GM12878 (cell line): Measurements from ENCODE around the gene SPATA9. TPM values are rescaled to one million over a fixed set of nuclear protein-coding genes. Genes with fewer than 3 reads are reported as not detected.

Source experiments
- ATAC-seq: fragments of 200-7000 bp; cut with Tn5 transposase; 3 replicates; pipeline ENCODE4 v1.9.1; 2020; ENCODE audit warnings: mild to moderate bottlenecking, moderate library complexity
- BruUV-seq: library from RNA; stranded (reverse); fragments of 400-500 nt; replicated peaks from 2 replicates; lab custom pipeline; 2021; lab: Mats Ljungman, UMichigan
- CTCF ChIA-PET: fragments of 300-600 bp; sonication (Branson Sonifier 250); formaldehyde crosslinking; extraction: SDS; loops from one replicate; lab custom pipeline; 2021; ENCODE audit warnings: inconsistent platforms; lab: Yijun Ruan, JAX
- POLR2A ChIA-PET: fragments of 350-600 bp; formaldehyde crosslinking; extraction: SDS; loops from one replicate; lab custom pipeline; 2021; ENCODE audit warnings: inconsistent platforms; lab: Charles Lee
- RAD21 ChIA-PET: fragments of 300-600 bp; sonication (Branson Sonifier 250); formaldehyde crosslinking; loops from one replicate; lab custom pipeline; 2023; ENCODE audit warnings: antibody characterized with exemption; ENCODE audit not compliant: unreplicated experiment; lab: Charles Lee
- SMC1A ChIA-PET: fragments of 300-600 bp; sonication (Branson Sonifier 250); formaldehyde crosslinking; loops from one replicate; lab custom pipeline; 2023; ENCODE audit not compliant: unreplicated experiment, uncharacterized antibody; lab: Charles Lee
- DNase-seq: peaks from one replicate; pipeline ENCODE4 v3.0.0-alpha.2; 2011; ENCODE audit warnings: low read depth, low spot score
- FAIRE-seq: peaks from 3 replicates; lab custom pipeline; 2011; peaks lifted over from hg19 to GRCh38; lab: Jason Lieb, UNC
- H2AFZ ChIP-seq: 2 replicates; pipeline ENCODE4 v1.6.0; 2011; ENCODE audit warnings: low read depth, low read length, control low read depth; ENCODE audit not compliant: control insufficient read depth
- H3K27ac ChIP-seq: 2 replicates; pipeline ENCODE4 v1.5.1; 2011; ENCODE audit warnings: control low read depth; ENCODE audit not compliant: control insufficient read depth, insufficient read depth
- H3K27me3 ChIP-seq, 2 experiments: replicated peaks in 1 of 2; 2 replicates each; pipeline versions ENCODE4 v1.6.0 to v1.6.1; 2011; ENCODE audit warnings: low read length in 1 of 2; ENCODE audit not compliant: control insufficient read depth in 2 of 2, insufficient read depth in 2 of 2
- H3K36me3 ChIP-seq, 2 experiments: 2 replicates each; pipeline ENCODE4 v1.5.1; 2011; ENCODE audit warnings: low read length in 1 of 2; ENCODE audit not compliant: control insufficient read depth in 2 of 2, insufficient read depth in 2 of 2
- H3K4me1 ChIP-seq: 2 replicates; pipeline ENCODE4 v1.6.1; 2011; ENCODE audit warnings: mild to moderate bottlenecking, low read length, moderate library complexity, mixed read lengths; ENCODE audit not compliant: control insufficient read depth, insufficient read depth
- H3K4me2 ChIP-seq: 2 replicates; pipeline ENCODE4 v1.6.0; 2011; ENCODE audit warnings: control low read depth; ENCODE audit not compliant: control insufficient read depth, insufficient read depth
- H3K4me3 ChIP-seq: fragments of 200-600 bp; sonication (generic); 2 replicates; pipeline ENCODE4 v1.5.1; 2016
- H3K79me2 ChIP-seq: 2 replicates; pipeline ENCODE4 v1.6.0; 2011; ENCODE audit warnings: low read length; ENCODE audit not compliant: control insufficient read depth, insufficient read depth
- H3K9ac ChIP-seq: 2 replicates; pipeline ENCODE4 v1.8.0; 2011; ENCODE audit warnings: low read length, control low read depth, mixed read lengths; ENCODE audit not compliant: control insufficient read depth, insufficient read depth
- H3K9me3 ChIP-seq: replicated peaks from 3 replicates; pipeline ENCODE4 v1.5.1; 2011; ENCODE audit warnings: mild to moderate bottlenecking, low read length; ENCODE audit not compliant: control insufficient read depth, insufficient read depth
- H4K20me1 ChIP-seq: 2 replicates; pipeline ENCODE4 v1.6.0; 2011; ENCODE audit not compliant: control insufficient read depth, insufficient read depth
- EZH2 ChIP-seq: IDR thresholded peaks from 2 replicates; pipeline ENCODE4 v1.6.1; 2012; ENCODE audit warnings: low read depth, mild to moderate bottlenecking, control low read depth, inconsistent platforms, low read length, borderline replicate concordance; ENCODE audit not compliant: control insufficient read depth
- IKZF2 ChIP-seq, 2 experiments: fragments of 450-650 bp; IDR thresholded peaks; 2 replicates each; pipeline ENCODE4 v1.6.1; 2017; ENCODE audit warnings: mild to moderate bottlenecking in 2 of 2, moderate library complexity in 2 of 2
- RAD21 ChIP-seq: IDR thresholded peaks from 2 replicates; pipeline ENCODE4 v1.6.1; 2011; ENCODE audit warnings: mild to moderate bottlenecking, low read depth, low read length, moderate library complexity; ENCODE audit not compliant: insufficient read depth
- RBBP5 ChIP-seq: fragments of 200-600 bp; sonication (generic); conservative IDR thresholded peaks from 2 replicates; pipeline ENCODE4 v1.6.1; 2016
- SMC3 ChIP-seq: IDR thresholded peaks from 2 replicates; pipeline ENCODE4 v1.6.1; 2011; ENCODE audit warnings: low read length, improper control_type of control experiment, borderline replicate concordance
- ZNF24 ChIP-seq: fragments of 450-650 bp; IDR thresholded peaks from 2 replicates; pipeline ENCODE4 v1.6.1; 2017; ENCODE audit warnings: antibody characterized with exemption, mild to moderate bottlenecking
- WGBS: methylation state at CpG from one replicate; pipeline ENCODE4 v1.1.6; 2016; ENCODE audit warnings: low lambda C conversion rate; ENCODE audit not compliant: insufficient replicate concordance, insufficient coverage; ENCODE audit errors: missing lambda C conversion rate; 5-methylcytosine and 5-hydroxymethylcytosine counted together
- in situ Hi-C: fragments of 300-500 bp; cut with MboI; formaldehyde crosslinking; loops from 9 replicates; pipeline ENCODE4 v1.14.3; 2018; ENCODE audit warnings: mixed read lengths
- intact Hi-C: fragments of 100-400 bp; cut with micrococcal nuclease; formaldehyde crosslinking; loops from one replicate; pipeline ENCODE4 v1.14.2; 2022; ENCODE audit not compliant: unreplicated experiment
- polyA plus RNA-seq, 11 experiments: library from polyadenylated mRNA; depleted of rRNA in 4 of 11; unstranded in 6 of 11; stranded (reverse) in 5 of 11; fragments of >200 nt; fragmentation: Nextera tagmentation in 4 of 11; fragmentation: Illumina TruSeq in 1 of 11; extraction: Ambion mirVana in 4 of 11; extraction: Trizol in 1 of 11; gene quantifications; 1 replicate in 1 of 11; 2 replicates in 10 of 11; pipeline versions ENCODE4 v1.2.1 to v1.2.3, GENCODE V29; 2011 to 2016; ENCODE audit warnings: inconsistent platforms in 2 of 11, missing spikeins in 2 of 11, low read depth in 1 of 11
- total RNA-seq, 4 experiments: library from RNA; depleted of rRNA in 3 of 4; stranded (reverse); fragments of >200 nt in 3 of 4; fragmentation: Illumina TruSeq in 1 of 4; extraction: Trizol in 1 of 4; gene quantifications; 2 replicates each; pipeline versions ENCODE4 v1.2.1 to v1.2.3, GENCODE V29; 2013 to 2021
- TF ChIP-seq, protein P1 (sequence below): IDR thresholded peaks from 2 replicates; pipeline ENCODE4 v1.6.1; 2012; ENCODE audit warnings: low read depth, low read length, improper control_type of control experiment
- TF ChIP-seq, protein P2 (sequence below): fragments of 150-350 bp; IDR thresholded peaks from 2 replicates; pipeline ENCODE4 v1.6.1; 2016; ENCODE audit warnings: low read depth, low read length
- TF ChIP-seq, protein P3 (sequence below), 3 experiments: IDR thresholded peaks in 2 of 3; conservative IDR thresholded peaks in 1 of 3; 2 replicates each; pipeline ENCODE4 v1.5.1; 2011; ENCODE audit warnings: low read depth in 3 of 3, low read length in 3 of 3, mild to moderate bottlenecking in 3 of 3, control low read depth in 2 of 3, moderate library complexity in 2 of 3, inconsistent platforms in 1 of 3, mixed read lengths in 1 of 3; ENCODE audit not compliant: control insufficient read depth in 2 of 3, insufficient read depth in 1 of 3; ENCODE audit errors: extremely low read depth in 1 of 3

SPATA9 gene
- total and polyA plus RNA-seq, 10 of the 15 experiments (the other 5 are each of a cell fraction or from before 2014, with no cell fraction given), result 0.11 to 0.49 (median 0.16) TPM; not detected in 1

DNA sequence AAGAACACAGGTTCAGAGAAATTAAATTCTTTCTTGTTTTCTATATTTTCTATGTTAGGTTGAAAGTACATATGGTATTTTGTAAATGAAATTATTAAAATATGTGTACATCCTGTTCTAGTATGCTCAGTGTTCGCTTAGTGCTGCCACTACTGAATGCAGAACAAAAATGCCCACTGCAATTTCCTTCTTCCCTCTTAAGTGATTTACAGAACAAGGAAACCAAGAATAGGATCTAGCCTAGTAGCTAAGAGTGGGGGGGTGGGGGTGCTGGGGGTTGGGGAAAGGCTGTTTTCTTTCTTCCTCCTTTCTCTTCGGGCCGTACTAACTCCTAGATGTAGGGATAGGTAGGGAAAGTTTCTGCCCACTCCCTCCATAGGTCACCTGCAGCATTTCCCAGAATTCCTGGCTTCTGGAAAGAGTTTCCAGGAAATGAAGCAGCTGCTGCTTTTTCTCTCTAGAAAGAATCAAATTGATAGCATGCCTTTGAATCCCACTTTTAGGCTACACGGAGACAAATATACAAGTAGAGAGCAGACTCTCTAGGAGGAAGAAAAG lies 15.7 kb downstream of the SPATA9 start (continued):
- TF ChIP-seq, protein P1, sequence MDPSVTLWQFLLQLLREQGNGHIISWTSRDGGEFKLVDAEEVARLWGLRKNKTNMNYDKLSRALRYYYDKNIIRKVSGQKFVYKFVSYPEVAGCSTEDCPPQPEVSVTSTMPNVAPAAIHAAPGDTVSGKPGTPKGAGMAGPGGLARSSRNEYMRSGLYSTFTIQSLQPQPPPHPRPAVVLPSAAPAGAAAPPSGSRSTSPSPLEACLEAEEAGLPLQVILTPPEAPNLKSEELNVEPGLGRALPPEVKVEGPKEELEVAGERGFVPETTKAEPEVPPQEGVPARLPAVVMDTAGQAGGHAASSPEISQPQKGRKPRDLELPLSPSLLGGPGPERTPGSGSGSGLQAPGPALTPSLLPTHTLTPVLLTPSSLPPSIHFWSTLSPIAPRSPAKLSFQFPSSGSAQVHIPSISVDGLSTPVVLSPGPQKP, result no peak
- TF ChIP-seq, protein P2, sequence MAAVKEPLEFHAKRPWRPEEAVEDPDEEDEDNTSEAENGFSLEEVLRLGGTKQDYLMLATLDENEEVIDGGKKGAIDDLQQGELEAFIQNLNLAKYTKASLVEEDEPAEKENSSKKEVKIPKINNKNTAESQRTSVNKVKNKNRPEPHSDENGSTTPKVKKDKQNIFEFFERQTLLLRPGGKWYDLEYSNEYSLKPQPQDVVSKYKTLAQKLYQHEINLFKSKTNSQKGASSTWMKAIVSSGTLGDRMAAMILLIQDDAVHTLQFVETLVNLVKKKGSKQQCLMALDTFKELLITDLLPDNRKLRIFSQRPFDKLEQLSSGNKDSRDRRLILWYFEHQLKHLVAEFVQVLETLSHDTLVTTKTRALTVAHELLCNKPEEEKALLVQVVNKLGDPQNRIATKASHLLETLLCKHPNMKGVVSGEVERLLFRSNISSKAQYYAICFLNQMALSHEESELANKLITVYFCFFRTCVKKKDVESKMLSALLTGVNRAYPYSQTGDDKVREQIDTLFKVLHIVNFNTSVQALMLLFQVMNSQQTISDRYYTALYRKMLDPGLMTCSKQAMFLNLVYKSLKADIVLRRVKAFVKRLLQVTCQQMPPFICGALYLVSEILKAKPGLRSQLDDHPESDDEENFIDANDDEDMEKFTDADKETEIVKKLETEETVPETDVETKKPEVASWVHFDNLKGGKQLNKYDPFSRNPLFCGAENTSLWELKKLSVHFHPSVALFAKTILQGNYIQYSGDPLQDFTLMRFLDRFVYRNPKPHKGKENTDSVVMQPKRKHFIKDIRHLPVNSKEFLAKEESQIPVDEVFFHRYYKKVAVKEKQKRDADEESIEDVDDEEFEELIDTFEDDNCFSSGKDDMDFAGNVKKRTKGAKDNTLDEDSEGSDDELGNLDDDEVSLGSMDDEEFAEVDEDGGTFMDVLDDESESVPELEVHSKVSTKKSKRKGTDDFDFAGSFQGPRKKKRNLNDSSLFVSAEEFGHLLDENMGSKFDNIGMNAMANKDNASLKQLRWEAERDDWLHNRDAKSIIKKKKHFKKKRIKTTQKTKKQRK, result no peak
- no peak for TF ChIP-seq IKZF2 (IDR thresholded peaks at IDR 0.05)

DNA sequence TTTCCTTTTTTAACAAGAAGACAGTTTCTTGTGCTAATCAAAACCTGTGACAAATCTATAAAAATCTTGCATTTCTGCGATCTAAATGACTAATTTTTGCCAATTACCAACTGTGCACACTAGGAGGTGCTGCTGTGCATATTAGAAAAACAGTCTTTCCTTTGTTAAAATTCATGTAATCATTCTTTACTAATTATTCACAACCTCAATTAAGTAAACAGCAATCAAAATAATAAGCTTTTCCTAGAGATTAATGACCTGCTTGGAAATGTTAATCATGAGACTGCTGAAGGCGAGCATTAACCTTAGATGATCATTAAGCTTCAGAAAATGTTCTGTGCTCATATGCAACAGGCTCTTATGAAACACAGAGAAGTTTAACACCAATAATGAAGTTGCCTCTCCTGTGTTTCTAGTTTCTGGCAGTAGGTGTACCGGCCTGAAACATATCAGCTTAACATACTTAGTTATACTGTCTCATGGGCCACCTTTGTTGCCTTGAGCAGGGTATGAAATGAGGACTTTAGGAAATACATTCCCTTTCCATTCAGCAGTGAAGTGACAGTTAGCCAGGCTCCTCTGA lies 18.5 kb downstream of the SPATA9 start:
- Histone ChIP-seq H3K9ac (no peak overlapping the region), H3K27me3 (no peaks in the 10 kb centered on the region), H3K36me3 (no peaks in the 10 kb centered on the region), H3K4me2 (no peak overlapping the region), H4K20me1 (no peaks in the 10 kb centered on the region), H3K4me1 (no peaks in the 10 kb centered on the region), H2AFZ (peak overlapping the region; percentile 48), H3K27ac (no peak overlapping the region), H3K79me2 (no peaks in the 10 kb centered on the region), H3K4me3 (no peak overlapping the region), H3K9me3 (no peaks in the 10 kb centered on the region)
- ATAC-seq (peak; percentile 38; the same call in 2 of the 3 replicates), DNase-seq (peak; percentile 11), FAIRE-seq (peak; percentile 64)
- BruUV-seq, result no TSS peak
- ChIA-PET RAD21 (interaction anchor here (0.8 to 4.5 kb wide), 23 partner anchors 9 to 671 kb away, joined by 3 to 49 read pairs (median 4); partner anchors contain the start of genes RFESD and RHOBTB3), CTCF (interaction anchor here (0.6 to 8.5 kb wide), 48 partner anchors 9 to 673 kb away, joined by 3 to 177 read pairs (median 6); partner anchors contain the start of genes GLRX, RFESD and RHOBTB3), POLR2A (interaction anchor here (0.9 to 1.6 kb wide), 3 partner anchors 19 to 105 kb away, joined by 3 to 4 read pairs (median 3); no protein-coding TSS in a partner anchor), SMC1A (interaction anchor here (0.6 to 4.4 kb wide), 42 partner anchors 8 to 673 kb away, joined by 3 to 96 read pairs (median 6); partner anchors contain the start of genes GLRX, RFESD and RHOBTB3)
- intact Hi-C loops, result loop anchor here (1.0 to 2.0 kb wide), 4 partner anchors 68 to 183 kb away; no protein-coding TSS in a partner anchor
- in situ Hi-C loops, result loop anchor here (5.0 kb wide), 1 partner anchor 183 kb away; no protein-coding TSS in a partner anchor
- WGBS, result 18% methylated on average over 3 of the region's 3 CpGs
- TF ChIP-seq RAD21 (peak; percentile 76), ZNF24 (peak; percentile 29; the same call in 1 of the 2 replicates), SMC3 (peak; percentile 76; the same call in 1 of the 2 replicates), EZH2 (no peak), RBBP5 (no peak)
- TF ChIP-seq, protein P3, sequence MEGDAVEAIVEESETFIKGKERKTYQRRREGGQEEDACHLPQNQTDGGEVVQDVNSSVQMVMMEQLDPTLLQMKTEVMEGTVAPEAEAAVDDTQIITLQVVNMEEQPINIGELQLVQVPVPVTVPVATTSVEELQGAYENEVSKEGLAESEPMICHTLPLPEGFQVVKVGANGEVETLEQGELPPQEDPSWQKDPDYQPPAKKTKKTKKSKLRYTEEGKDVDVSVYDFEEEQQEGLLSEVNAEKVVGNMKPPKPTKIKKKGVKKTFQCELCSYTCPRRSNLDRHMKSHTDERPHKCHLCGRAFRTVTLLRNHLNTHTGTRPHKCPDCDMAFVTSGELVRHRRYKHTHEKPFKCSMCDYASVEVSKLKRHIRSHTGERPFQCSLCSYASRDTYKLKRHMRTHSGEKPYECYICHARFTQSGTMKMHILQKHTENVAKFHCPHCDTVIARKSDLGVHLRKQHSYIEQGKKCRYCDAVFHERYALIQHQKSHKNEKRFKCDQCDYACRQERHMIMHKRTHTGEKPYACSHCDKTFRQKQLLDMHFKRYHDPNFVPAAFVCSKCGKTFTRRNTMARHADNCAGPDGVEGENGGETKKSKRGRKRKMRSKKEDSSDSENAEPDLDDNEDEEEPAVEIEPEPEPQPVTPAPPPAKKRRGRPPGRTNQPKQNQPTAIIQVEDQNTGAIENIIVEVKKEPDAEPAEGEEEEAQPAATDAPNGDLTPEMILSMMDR (IDR thresholded peaks at IDR 0.05 in 2 of 3, conservative IDR thresholded peaks at IDR 0.05 in 1 of 3; ENCODE audit: control insufficient read depth in 2 of 3, extremely low read depth in 1 of 3, insufficient read depth in 1 of 3, low read depth in 3 of 3, low read length in 3 of 3), result peak; percentile 66 to 84 (median 80)
